GM19035 (cell line): ENCODE measurements around the gene LRRC3B.
"Not testable (repeated sequence)": the region's sequence is repeated elsewhere in the genome, so short reads cannot be mapped to it uniquely, and the experiment has no call there.

Source experiments
- ATAC-seq: cut with Tn5 transposase; IDR thresholded peaks from one replicate; pipeline ENCODE4 v1.9.1; 2021; ENCODE audit not compliant: unreplicated experiment

Gene LRRC3B

DNA sequence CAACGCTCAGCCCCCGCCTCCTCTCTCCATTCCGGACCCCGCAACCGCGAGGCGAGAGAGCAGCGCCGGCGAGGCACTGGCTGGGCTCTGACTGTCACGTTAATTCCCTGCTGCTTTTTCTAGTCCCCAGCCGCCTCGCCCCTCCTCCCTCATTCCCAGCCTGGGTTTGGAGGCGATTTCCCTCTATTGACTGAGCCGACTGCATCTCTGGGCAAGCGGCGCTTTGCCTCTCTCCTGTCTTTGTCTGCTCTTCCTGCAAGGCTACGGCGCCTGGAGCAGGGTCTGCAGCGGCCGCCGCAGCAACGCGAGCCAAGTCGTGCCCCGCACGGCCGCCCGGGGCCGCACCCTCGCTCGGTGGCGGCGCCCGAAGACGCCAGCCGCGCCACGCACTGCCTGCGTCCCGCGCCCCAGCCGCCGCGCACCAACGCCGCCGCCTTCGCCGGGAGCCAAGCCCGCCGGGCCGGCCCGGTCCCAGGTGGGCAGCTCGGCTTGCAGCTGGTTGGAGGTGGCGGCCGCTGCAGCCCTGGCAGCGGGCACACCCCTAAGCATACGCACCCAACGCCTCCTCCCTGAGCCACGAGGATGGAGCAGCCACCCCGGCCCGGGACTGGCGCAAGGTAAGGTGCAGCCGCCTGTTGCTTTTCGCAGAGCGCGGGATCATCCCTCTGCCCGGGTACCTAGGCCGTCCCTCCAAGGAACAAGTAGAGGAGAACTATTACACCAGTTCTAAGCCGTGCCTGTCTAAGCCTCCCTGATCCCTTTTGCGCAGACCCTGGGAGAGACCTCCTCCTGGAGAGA lies at the start of gene LRRC3B:
TSS of gene LRRC3B (plus strand) at position 152 of the 798 bp plus-strand sequence. CDS start 86,901 bp downstream, outside the sequence.
- ATAC-seq, result no peak

DNA sequence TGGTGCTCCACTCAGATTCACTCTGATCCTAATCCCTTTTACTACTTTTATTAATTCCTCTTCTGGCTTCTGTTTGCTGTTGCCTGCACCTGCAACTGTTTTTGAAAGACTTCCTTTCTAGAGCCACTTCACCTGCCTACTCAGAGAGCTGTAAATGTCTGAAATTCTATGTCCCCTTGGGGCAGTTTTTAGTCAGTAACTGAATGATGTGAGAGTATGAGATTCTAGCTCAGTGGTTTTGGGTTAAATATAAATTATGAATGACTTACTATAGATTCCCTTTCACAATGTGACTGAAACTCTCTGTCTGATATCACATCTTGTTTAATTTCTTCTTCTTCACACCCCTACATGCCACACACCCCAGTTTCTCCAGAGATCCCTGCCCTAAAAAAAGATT lies 47.8 kb upstream of the LRRC3B start:
- no peak for ATAC-seq

DNA sequence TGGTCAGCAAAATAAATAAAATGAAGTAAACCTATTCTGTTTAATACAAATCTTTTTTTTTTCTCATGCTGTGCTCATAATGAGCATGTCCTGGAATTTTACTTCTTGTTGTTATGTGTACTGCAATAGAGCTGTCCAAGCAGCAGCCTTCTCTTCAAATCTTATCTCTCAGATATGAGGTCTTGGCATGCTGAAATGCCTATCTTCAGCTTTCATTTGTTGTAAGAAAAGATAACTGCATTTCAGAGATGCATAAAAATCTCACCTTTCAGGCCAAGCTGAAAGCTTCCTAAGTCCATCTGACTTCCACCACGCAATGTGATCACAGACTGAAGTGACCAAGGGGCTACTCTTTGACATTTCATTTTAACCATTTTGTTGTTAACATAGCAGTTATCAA lies 43.5 kb upstream of the LRRC3B start:
- ATAC-seq, result no peak

GRCh38 chr3:26587571-26587970 lies 35.0 kb upstream of the LRRC3B start:
- ATAC-seq, result no peak

GRCh38 chr3:26588931-26589330 lies 33.6 kb upstream of the LRRC3B start:
- no peak for ATAC-seq

DNA sequence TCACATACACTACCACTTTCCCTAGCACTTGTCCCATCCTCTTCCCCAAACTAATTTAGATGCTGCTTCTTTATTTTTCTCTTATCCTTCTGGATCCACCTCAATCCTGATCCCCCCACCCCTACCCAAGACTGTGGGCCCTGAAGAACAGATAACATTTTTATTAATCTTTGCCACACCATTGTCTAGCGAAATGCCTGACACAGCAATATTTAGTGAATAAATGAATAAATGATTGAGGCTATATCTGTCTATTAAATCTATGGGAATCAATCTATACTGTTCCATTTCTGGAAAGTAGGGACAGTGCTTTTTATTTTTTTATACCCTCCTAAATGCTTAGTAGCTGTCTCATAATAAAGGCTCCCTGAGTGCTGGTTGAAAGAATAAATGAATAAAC lies 32.9 kb upstream of the LRRC3B start:
- no peak for ATAC-seq

- ATAC-seq, result no peak
These were observed 31.6 kb upstream of the LRRC3B start for GRCh38 chr3:26590919-26591484.

GRCh38 chr3:26591926-26592325 lies 30.6 kb upstream of the LRRC3B start:
- no peak for ATAC-seq

DNA sequence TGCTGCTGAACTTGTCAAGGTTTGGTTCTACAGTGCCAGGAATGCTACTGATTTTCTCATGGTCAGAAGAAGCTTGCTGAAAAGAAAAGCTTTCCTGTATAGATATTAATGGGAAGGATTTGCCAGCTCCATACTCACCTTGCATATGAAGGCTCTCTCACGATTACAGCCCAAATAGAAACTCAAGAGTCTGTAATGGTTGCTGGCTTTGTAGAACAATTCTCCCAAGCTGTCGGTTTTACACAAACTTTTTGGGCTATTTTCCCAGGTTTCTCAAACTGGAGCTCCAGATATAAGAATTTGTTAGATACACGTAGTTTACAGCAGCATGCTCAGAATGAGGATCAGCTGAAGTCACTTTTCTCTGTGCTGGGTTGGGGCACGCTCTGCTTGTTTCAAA lies 30.1 kb upstream of the LRRC3B start:
- ATAC-seq, result no peak

- ATAC-seq, result no peak
These were observed 26.2 kb upstream of the LRRC3B start for GRCh38 chr3:26596335-26596734.

DNA sequence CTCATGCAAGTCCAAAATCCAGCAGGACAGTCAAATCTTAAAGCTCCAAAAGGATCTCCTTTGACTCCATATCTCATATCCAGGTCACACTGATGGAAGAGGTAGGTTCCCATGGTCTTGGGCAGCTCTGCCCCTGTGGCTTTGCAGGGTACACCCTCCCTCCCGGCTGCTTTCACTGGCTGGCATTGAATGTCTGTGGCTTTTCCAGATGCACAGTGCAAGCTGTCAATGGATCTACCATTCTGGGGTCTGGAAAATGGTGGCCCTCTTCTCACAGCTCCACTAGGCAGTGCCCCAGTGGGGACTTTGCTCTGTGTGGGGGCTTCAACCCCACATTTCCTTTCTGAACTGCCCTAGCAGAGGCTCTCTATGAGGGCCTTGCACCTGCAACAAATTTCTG lies 19.3 kb upstream of the LRRC3B start:
- ATAC-seq, result not testable (repeated sequence)

- ATAC-seq, result not testable (repeated sequence)
These were observed 18.8 kb upstream of the LRRC3B start for GRCh38 chr3:26603771-26604170.

- ATAC-seq, result no peak
These were observed 8.4 kb upstream of the LRRC3B start for GRCh38 chr3:26614006-26614685.

DNA sequence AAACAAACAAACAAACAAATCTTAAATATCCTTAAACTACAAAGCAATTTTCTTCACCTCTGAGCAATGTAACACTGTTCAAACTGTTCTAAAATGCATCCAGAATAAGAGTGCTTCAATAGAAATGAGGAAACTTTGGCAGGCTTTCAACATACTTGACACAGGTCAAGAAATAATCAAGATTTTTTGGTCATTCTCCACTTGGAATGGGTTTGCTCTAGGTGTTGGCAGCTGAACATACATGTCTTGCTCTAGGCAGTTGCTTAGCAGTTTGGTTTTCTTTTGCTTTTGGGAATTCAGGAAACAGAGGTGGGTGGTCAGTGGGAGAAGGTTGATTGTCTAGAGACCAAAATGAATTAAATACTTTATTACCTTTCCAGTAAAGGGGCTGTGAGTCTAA lies 1.4 kb upstream of the LRRC3B start:
- ATAC-seq, result no peak

DNA sequence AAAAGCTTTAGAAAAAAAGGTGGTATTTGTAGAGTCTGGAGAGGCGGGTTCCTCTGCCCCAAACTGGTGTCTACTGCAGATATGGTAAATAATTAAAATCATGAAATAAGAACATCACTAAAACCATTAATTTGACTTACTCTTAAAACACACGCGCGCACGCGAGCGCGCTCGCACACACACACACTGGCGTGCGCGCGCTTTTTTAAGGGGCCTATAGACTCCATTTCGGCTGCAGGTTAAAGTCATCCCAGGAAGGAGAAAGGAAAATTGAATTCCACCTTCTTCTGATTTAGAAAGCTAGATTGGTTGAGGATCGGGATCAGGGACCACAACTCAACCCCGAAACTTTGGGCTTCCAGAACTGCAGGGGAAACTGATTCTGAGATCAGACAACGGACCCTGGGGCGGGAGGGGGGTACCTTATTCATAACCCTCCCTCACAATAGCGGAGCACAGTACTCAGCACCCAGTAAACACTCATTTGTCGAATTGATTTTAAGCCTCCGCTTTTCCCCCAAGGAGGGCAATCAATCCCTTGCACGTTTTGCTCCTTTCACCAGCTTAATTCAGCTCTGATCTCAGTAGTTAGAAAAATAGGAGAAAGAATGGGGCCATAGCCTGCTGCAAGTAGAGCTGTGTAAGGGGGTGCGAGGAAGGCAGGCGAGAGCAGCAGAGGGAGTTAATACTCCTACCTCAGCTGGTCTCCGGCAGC lies 509 bp upstream of the LRRC3B start:
- no peak for ATAC-seq

- ATAC-seq, result no peak
These were observed 1.0 kb downstream of the LRRC3B start for GRCh38 chr3:26623419-26624208.

GRCh38 chr3:26624209-26624765 lies 1.7 kb downstream of the LRRC3B start:
- ATAC-seq, result no peak

DNA sequence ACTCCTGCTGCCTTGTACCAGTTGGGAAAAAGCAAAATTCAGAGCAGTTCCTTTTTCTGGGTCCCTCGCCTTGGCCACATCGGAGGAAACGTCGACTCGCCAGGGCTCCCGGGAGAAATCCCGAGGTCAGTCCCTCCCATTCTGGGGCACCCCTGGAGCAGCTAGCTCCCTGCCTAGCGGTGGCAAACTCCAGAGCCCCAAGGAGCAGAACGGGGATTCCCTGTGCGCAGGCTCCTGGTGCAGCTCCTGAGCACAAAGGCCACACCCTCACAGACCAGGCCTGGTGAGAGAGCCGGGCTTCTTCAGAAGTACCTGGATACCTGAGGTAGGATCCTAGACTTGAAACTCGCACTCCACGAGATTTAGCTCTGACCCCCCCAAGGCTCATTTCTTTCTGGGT lies 2.6 kb downstream of the LRRC3B start:
- ATAC-seq, result no peak

GRCh38 chr3:26627080-26627479 lies 4.5 kb downstream of the LRRC3B start:
- no peak for ATAC-seq

DNA sequence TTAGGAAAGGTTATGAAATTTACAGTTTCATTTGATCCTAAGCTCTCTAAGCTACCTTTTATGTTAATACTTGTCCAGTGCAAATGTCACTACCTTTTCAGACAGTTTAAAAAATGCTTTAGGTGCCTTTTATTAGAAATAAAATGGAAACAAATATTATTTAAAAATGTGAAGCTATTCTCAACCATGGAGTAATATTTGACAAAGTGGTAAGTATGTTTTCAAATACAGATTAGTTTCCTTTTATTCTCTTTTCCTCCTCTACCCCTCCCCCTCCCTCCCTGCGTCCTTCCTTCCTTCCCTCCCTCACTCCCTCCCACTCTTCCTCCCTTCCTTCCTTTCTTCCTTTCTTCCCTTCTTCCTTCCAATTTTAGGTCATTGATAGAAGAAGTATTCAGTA lies 6.3 kb downstream of the LRRC3B start:
- no peak for ATAC-seq
